HAP-1 (cell line): ENCODE data around the gene MALAT1.

ENCODE experiments used
- DNase-seq, 2 experiments: peaks; one replicate each; pipeline ENCODE4 v3.0.0-alpha.2; 2016 to 2020; ENCODE audit warnings: low spot score in 2 of 2
- H3K27me3 ChIP-seq: fragments of 250-450 bp; sonication (Bioruptor Pico); 2 replicates; pipeline ENCODE4 v1.5.1; 2020; ENCODE audit warnings: low read depth, mild to moderate bottlenecking, moderate library complexity
- H3K36me3 ChIP-seq: fragments of 250-450 bp; sonication (Bioruptor Pico); replicated peaks from 2 replicates; pipeline ENCODE4 v1.5.1; 2020; ENCODE audit warnings: mild to moderate bottlenecking
- H3K4me1 ChIP-seq: fragments of 250-450 bp; sonication (Bioruptor Pico); 2 replicates; pipeline ENCODE4 v1.5.1; 2020; ENCODE audit warnings: mild to moderate bottlenecking
- H3K4me3 ChIP-seq: fragments of 250-450 bp; sonication (Bioruptor Pico); 2 replicates; pipeline ENCODE4 v1.5.1; 2020; ENCODE audit warnings: mild to moderate bottlenecking, moderate library complexity
- H3K9me3 ChIP-seq: fragments of 250-450 bp; sonication (Bioruptor Pico); 2 replicates; pipeline ENCODE4 v1.5.1; 2020; ENCODE audit warnings: mild to moderate bottlenecking, moderate library complexity
- in situ Hi-C: fragments of 300-500 bp; cut with MboI; formaldehyde crosslinking; loops from 3 replicates; pipeline ENCODE4 v1.14.3; 2020; ENCODE audit warnings: low sequenced_read_pairs, inconsistent platforms, mixed read lengths

MALAT1 gene

DNA sequence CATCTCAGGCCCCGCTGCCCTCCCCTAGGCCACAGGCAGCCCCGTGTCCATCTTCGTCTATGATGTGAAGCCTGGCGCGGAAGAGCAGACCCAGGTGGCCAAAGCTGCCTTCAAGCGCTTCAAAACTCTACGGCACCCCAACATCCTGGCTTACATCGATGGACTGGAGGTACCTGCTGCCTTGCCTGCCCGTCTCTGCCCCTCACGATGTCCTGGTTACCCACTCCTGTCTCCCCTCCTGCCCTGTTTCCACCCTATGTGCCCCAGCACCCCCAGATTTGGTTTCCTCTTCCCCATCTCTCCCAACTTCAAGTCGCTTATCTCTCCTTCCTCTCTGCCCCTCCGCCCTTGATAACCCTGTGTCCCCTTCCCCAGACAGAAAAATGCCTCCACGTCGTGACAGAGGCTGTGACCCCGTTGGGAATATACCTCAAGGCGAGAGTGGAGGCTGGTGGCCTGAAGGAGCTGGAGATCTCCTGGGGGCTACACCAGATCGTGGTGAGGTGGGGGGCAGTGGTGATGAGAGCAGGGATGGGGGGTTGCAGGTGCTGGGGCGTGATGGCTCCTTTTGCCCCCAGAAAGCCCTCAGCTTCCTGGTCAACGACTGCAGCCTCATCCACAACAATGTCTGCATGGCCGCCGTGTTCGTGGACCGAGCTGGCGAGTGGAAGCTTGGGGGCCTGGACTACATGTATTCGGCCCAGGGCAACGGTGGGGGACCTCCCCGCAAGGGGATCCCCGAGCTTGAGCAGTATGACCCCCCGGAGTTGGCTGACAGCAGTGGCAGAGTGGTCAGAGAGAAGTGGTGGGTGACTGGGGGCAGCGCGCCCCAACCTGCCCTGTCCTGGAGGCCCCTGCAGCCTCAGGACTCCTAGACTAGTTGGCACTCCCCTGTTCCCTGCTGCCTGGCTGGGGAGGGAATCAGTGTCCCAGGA lies 27.0 kb downstream of the MALAT1 start:
- Histone ChIP-seq H3K36me3 (peaks cover 31% of the 10 kb centered on the region), H3K9me3 (no peaks in the 10 kb centered on the region), H3K4me1 (peaks cover 3% of the 10 kb centered on the region; the same call in 1 of the 2 replicates), H3K4me3 (peak overlapping the region; percentile 88), H3K27me3 (no peaks in the 10 kb centered on the region)
- no peak for DNase-seq
- in situ Hi-C loops = no loop called here

DNA sequence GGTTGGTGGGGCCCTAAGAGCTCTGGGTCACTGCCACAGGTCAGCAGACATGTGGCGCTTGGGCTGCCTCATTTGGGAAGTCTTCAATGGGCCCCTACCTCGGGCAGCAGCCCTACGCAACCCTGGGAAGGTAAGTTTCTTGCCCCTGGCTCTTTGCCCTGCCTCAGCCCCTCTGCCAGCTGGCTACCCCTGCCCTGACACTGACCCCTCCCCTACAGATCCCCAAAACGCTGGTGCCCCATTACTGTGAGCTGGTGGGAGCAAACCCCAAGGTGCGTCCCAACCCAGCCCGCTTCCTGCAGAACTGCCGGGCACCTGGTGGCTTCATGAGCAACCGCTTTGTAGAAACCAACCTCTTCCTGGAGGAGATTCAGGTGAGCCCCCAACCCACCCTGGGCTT lies 27.9 kb downstream of the MALAT1 start:
- no peak overlapping the region for H3K4me3 ChIP-seq
- H3K27me3 ChIP-seq = no peaks in the 10 kb centered on the region
- in situ Hi-C loops = no loop called here
- no peak for DNase-seq
- no peaks in the 10 kb centered on the region for H3K9me3 ChIP-seq
- H3K36me3 ChIP-seq = peaks cover 40% of the 10 kb centered on the region
- H3K4me1 ChIP-seq = peaks cover 3% of the 10 kb centered on the region; the same call in 1 of the 2 replicates

DNA sequence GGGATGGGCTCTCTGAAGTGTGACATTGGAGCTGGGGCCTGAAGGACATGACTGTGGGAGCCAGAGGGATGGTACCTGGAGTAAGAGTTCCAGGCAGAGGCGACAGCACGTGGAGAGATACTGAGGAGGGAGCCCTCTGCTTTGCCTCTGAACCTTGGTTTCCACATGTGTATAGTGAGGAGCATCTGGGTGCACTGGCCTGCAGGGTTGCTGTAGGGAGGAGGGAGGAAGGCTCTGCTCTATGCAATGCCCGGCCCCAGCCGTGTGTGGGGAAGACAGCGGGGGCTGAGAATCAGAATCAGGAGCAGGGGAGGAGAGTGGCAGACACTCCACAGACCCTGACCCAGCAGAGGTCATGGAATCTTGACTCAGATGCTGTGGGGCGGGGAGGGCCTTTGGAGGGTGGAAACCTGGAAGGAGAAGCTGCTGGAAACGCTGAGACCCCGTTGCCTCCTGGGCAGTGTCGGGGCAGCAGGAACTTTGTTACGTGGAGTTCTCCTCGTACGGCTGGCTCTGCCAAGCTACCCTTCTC lies 30.0 kb downstream of the MALAT1 start:
- peaks cover 54% of the 10 kb centered on the region for H3K36me3 ChIP-seq
- in situ Hi-C loops = no loop called here

DNA sequence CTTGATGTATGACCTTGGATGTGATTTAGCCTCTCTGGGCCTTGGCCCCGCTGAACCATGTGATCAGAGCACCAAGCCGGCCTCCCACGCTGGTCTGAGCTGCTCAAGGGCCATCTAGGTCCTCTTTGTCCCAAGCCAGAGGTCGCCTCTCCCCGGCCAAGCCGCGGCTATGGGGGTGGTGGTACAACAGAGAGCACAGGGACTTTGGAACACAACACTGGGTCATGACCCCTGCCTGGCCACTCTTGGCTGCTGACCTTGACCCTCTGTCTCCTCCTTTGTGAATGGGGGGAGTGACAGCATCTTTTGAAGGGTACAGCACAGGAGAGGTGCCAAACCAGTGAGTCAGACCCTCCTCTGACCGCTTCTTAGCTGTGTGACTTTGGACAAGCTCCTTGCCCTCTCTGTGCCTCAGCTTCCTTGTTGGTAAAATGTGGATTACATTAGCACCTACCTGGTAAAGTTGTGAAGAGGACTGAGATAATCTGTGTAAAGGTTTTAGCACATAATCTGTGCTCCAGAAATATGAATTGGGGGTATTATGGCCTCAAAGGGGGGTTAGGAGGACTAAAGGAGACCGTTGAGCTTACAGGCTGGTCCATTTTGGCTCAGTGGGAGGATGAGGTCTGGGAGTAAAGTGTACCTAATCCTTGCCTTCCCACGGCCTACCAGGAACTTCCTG lies 30.8 kb downstream of the MALAT1 start:
- no peak overlapping the region for H3K4me3 ChIP-seq
- H3K36me3 ChIP-seq = peaks cover 54% of the 10 kb centered on the region
- no peaks in the 10 kb centered on the region for H3K27me3 ChIP-seq

More for the DNA sequence above, 30.0 kb downstream of the MALAT1 start:
- Histone ChIP-seq H3K4me1 (peaks cover 3% of the 10 kb centered on the region; the same call in 1 of the 2 replicates), H3K4me3 (no peak overlapping the region), H3K27me3 (no peaks in the 10 kb centered on the region), H3K9me3 (no peaks in the 10 kb centered on the region)
- no peak for DNase-seq

DNA sequence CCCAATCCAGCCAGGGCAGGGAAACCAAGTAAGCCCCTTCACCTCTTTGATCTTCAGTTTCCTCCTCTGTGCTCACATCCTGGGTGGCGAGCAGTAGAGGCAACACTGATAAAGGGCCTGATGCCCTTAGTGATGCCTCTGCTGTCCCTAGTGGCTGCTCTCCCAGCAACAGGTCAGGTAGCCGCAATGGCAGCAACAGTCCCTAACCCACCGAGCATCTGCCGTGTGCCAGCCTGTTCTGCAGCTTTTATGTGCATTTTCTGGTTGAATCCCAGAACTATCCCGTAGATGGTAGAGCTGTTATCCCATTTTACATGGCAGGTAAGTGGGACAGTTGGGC lies 31.3 kb downstream of the MALAT1 start:
- Histone ChIP-seq H3K4me1 (no peaks in the 10 kb centered on the region), H3K27me3 (no peaks in the 10 kb centered on the region), H3K4me3 (no peak overlapping the region), H3K9me3 (no peaks in the 10 kb centered on the region), H3K36me3 (peaks cover 53% of the 10 kb centered on the region)
- DNase-seq = no peak
- in situ Hi-C loops = no loop called here

More for the DNA sequence above, 30.8 kb downstream of the MALAT1 start:
- Histone ChIP-seq H3K9me3 (no peaks in the 10 kb centered on the region), H3K4me1 (no peaks in the 10 kb centered on the region)
- no peak for DNase-seq
- in situ Hi-C loops = no loop called here

DNA sequence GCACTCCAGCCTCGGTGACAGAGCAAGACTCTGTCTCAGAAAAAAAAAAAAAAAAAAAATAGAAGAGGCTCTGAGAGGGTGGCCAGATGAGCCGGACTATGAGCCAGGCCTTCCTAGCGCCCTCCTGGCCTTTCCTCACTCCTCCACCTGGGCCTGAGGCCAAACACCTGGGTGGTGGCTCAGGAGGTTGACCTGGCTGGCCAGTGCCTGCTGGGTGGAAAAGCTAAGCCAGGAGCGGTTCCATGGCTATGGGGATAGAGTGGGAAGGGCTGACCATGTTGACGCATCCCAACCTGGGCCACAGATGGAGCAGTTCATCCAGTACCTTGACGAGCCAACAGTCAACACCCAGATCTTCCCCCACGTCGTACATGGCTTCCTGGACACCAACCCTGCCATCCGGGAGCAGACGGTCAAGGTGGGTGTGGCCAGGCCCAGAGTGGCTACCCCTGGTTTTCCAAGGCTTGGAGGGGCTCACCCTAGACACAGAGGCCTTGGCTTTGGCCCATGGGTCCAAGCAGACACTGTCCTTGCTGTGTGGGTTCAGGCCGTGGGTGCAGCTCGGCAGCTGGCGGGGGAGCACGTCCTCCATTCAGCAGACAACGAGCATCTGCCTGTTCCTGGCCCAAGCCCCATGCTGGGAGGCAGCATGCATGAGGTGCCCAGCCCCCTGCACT lies 33.7 kb downstream of the MALAT1 start:
- DNase-seq = no peak
- in situ Hi-C loops = no loop called here
- peaks cover 52% of the 10 kb centered on the region for H3K36me3 ChIP-seq
- H3K9me3 ChIP-seq = no peaks in the 10 kb centered on the region
- H3K4me1 ChIP-seq = no peaks in the 10 kb centered on the region
- H3K4me3 ChIP-seq = no peak overlapping the region
- H3K27me3 ChIP-seq = no peaks in the 10 kb centered on the region

DNA sequence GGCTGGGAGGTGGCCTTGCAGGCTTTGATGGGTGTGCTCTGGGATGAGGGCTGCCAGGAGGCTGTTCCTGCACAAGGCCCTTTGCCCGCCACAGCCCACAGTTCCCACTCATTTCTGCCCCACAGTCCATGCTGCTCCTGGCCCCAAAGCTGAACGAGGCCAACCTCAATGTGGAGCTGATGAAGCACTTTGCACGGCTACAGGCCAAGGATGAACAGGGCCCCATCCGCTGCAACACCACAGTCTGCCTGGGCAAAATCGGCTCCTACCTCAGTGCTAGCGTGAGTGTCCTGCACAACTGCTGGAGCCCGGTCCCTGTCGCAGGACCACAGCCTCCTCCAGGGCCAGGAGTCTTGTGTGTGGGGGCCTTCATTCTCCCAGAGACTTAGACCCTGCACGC lies 36.3 kb downstream of the MALAT1 start:
- peaks cover 54% of the 10 kb centered on the region for H3K36me3 ChIP-seq
- in situ Hi-C loops = no loop called here

DNA sequence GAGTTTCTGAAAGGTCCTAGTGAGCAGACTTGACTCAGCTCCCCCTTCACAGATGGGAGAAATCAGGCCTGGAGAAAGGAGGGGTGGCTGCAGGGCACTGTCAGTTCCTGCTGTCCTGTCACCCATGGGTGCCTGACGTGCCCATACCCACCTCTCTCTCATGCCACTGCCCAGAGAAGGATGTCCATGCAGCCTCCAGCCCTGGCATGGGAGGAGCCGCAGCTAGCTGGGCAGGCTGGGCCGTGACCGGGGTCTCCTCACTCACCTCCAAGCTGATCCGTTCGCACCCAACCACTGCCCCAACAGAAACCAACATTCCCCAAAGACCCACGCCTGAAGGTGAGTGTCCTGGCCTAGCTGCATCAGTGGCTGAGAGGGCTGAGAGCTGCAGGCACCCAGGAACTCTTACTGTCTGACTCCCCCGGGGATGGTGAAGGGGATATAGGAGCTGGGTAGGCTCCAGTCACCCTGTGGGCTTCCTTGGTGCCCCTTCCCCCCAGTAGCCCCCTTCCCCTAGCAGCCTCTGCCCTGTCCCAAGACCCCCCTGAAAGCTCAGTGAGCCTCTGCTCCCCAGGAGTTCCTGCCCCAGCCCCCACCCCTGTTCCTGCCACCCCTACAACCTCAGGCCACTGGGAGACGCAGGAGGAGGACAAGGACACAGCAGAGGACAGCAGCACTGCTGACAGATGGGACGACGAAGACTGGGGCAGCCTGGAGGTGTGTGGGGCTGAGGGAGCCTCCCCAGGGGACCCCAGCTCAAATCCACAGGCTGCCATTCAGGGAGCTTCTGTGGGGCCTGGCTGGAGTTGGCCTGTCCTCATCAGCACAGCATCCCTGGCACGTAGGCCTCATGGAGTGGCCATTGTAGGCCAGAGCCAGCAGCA lies 37.8 kb downstream of the MALAT1 start:
- no peaks in the 10 kb centered on the region for H3K9me3 ChIP-seq
- no peaks in the 10 kb centered on the region; the same call in none of the 2 replicates for H3K4me1 ChIP-seq
- in situ Hi-C loops = no loop called here
- no peaks in the 10 kb centered on the region for H3K27me3 ChIP-seq
- DNase-seq = no peak
- no peak overlapping the region for H3K4me3 ChIP-seq
- H3K36me3 ChIP-seq = peaks cover 42% of the 10 kb centered on the region

More for the DNA sequence above, 36.3 kb downstream of the MALAT1 start:
- no peak overlapping the region for H3K4me3 ChIP-seq
- DNase-seq = no peak
- H3K4me1 ChIP-seq = no peaks in the 10 kb centered on the region; the same call in none of the 2 replicates
- no peaks in the 10 kb centered on the region for H3K9me3 ChIP-seq
- H3K27me3 ChIP-seq = no peaks in the 10 kb centered on the region

DNA sequence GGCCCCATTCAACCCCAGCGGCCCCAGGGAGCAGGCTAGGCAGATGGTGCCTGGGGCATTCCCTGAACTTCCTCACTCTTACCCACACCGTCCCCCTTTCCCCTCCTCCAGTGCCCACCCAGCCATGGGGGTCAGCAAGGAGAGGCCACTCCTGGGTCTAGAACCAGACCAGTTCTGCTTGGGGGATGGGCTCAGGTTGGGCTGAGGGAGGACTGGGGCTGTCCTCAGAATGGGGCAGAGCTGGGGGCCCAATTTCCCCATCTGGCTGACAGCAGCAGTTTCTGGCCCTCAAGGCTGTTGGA lies 38.4 kb downstream of the MALAT1 start:
- no peaks in the 10 kb centered on the region for H3K27me3 ChIP-seq
- no peak overlapping the region for H3K4me3 ChIP-seq
- no peak for DNase-seq
- H3K9me3 ChIP-seq = no peaks in the 10 kb centered on the region
- H3K36me3 ChIP-seq = peaks cover 39% of the 10 kb centered on the region
- in situ Hi-C loops = no loop called here
- H3K4me1 ChIP-seq = no peaks in the 10 kb centered on the region; the same call in none of the 2 replicates

DNA sequence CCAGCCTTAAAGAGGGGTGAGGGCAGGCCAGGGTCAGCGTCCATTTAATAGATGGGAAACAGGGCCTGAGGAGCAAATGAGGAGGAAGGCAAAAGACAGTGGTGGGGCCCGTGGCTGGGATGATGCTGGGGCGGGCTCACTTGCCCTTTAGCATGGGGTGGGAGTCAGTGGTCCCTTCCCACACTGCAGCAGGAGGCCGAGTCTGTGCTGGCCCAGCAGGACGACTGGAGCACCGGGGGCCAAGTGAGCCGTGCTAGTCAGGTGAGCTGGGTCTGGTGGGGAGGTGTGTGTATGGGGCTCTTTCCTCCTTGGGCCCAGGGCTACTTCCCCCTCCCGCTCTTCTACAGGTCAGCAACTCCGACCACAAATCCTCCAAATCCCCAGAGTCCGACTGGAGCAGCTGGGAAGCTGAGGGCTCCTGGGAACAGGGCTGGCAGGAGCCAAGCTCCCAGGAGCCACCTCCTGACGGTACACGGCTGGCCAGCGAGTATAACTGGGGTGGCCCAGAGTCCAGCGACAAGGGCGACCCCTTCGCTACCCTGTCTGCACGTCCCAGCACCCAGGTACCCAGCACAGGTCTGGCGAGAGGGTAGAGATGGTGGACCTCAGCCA lies 38.9 kb downstream of the MALAT1 start:
- no peaks in the 10 kb centered on the region for H3K9me3 ChIP-seq
- H3K36me3 ChIP-seq = peaks cover 35% of the 10 kb centered on the region
- in situ Hi-C loops = no loop called here
- H3K4me3 ChIP-seq = no peak overlapping the region
- no peaks in the 10 kb centered on the region for H3K27me3 ChIP-seq
- H3K4me1 ChIP-seq = no peaks in the 10 kb centered on the region; the same call in none of the 2 replicates
- no peak for DNase-seq

DNA sequence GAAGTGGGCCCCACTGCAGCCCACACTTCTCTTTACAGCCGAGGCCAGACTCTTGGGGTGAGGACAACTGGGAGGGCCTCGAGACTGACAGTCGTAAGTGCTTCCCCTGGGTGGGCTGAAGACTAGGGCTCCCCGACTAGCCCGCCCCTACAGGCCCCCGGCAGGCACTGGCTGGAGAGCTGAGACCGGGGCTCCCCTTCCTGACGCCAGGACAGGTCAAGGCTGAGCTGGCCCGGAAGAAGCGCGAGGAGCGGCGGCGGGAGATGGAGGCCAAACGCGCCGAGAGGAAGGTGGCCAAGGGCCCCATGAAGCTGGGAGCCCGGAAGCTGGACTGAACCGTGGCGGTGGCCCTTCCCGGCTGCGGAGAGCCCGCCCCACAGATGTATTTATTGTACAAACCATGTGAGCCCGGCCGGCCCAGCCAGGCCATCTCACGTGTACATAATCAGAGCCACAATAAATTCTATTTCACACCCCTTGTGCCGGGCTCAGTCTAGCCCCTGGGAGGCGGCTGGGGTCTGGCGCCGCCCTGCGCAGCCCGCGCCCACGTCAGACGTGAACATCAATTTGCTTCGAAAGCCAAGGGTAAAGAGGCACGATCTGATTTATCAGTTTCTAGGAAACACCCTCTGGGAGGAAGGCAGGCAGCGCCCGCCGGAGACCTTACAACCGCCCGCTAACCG lies 39.5 kb downstream of the MALAT1 start:
- H3K4me3 ChIP-seq = no peak overlapping the region
- no peaks in the 10 kb centered on the region for H3K27me3 ChIP-seq
- DNase-seq = no peak
- no peaks in the 10 kb centered on the region for H3K9me3 ChIP-seq
- in situ Hi-C loops = no loop called here
- H3K36me3 ChIP-seq = peaks cover 29% of the 10 kb centered on the region
- H3K4me1 ChIP-seq = no peaks in the 10 kb centered on the region; the same call in none of the 2 replicates
